Mesendoderm (in vitro differentiated cells): ENCODE data around the gene IL7R.

ENCODE experiments used
- DNase-seq: peaks from one replicate; pipeline ENCODE4 v3.0.0; 2013
- H2AK5ac ChIP-seq: 2 replicates; pipeline ENCODE4 v1.6.1; 2013; ENCODE audit warnings: low read length, inconsistent platforms
- H2BK120ac ChIP-seq: 2 replicates; pipeline ENCODE4 v1.6.1; 2013; ENCODE audit warnings: low read depth, mild to moderate bottlenecking, low read length, moderate library complexity, mixed read lengths
- H2BK15ac ChIP-seq: replicated peaks from 2 replicates; pipeline ENCODE4 v1.6.1; 2013; ENCODE audit warnings: low read depth, mild to moderate bottlenecking, moderate library complexity
- H2BK5ac ChIP-seq: 2 replicates; pipeline ENCODE4 v1.6.1; 2013; ENCODE audit warnings: low read length, inconsistent platforms
- H3K18ac ChIP-seq: 2 replicates; pipeline ENCODE4 v1.6.1; 2013; ENCODE audit warnings: mild to moderate bottlenecking, low read length, mixed read lengths
- H3K23ac ChIP-seq: one replicate; pipeline ENCODE4 v1.6.1; 2013; ENCODE audit warnings: low read length
- H3K27ac ChIP-seq: 2 replicates; pipeline ENCODE4 v1.5.1; 2013; ENCODE audit warnings: low read depth, mild to moderate bottlenecking, inconsistent platforms, low read length, moderate library complexity
- H3K27me3 ChIP-seq: 2 replicates; pipeline ENCODE4 v1.6.1; 2013; ENCODE audit warnings: low read length, control low read depth, mild to moderate bottlenecking, inconsistent platforms; ENCODE audit not compliant: insufficient read depth, poor library complexity
- H3K36me3 ChIP-seq: 2 replicates; pipeline ENCODE4 v1.6.1; 2013; ENCODE audit warnings: low read length, inconsistent platforms; ENCODE audit not compliant: control insufficient read depth, insufficient read depth
- H3K4ac ChIP-seq: one replicate; pipeline ENCODE4 v1.6.1; 2013; ENCODE audit warnings: low read depth, mild to moderate bottlenecking, low read length, moderate library complexity
- H3K4me1 ChIP-seq: 2 replicates; pipeline ENCODE4 v1.6.1; 2013; ENCODE audit warnings: low read depth, low read length, inconsistent platforms; ENCODE audit not compliant: control insufficient read depth
- H3K4me2 ChIP-seq: 2 replicates; pipeline ENCODE4 v1.6.1; 2013; ENCODE audit warnings: low read length
- H3K4me3 ChIP-seq: 2 replicates; pipeline ENCODE4 v1.5.1; 2013; ENCODE audit warnings: mild to moderate bottlenecking, low read length
- H3K56ac ChIP-seq: one replicate; pipeline ENCODE4 v1.6.1; 2013; ENCODE audit warnings: low read length
- H3K79me1 ChIP-seq: 2 replicates; pipeline ENCODE4 v1.6.1; 2013; ENCODE audit warnings: low read length, inconsistent platforms
- H3K79me2 ChIP-seq: 2 replicates; pipeline ENCODE4 v1.6.1; 2013; ENCODE audit warnings: mild to moderate bottlenecking, low read length; ENCODE audit not compliant: control insufficient read depth, insufficient read depth
- H3K9ac ChIP-seq: 2 replicates; pipeline ENCODE4 v1.6.1; 2013; ENCODE audit warnings: low read length, inconsistent platforms
- H4K5ac ChIP-seq: one replicate; pipeline ENCODE4 v1.6.1; 2013; ENCODE audit warnings: low read length
- H4K8ac ChIP-seq: one replicate; pipeline ENCODE4 v1.6.1; 2013; ENCODE audit warnings: low read depth, mild to moderate bottlenecking, control low read depth, low read length, moderate library complexity
- WGBS: extraction: QIAGEN DNeasy Blood & Tissue Kit; methylation state at CpG from one replicate; pipeline ENCODE4 v1.1.7; 2013; ENCODE audit warnings: low lambda C conversion rate, missing lambda C conversion rate; ENCODE audit not compliant: insufficient coverage; ENCODE audit errors: extremely low coverage; 5-methylcytosine and 5-hydroxymethylcytosine counted together

The IL7R gene

DNA sequence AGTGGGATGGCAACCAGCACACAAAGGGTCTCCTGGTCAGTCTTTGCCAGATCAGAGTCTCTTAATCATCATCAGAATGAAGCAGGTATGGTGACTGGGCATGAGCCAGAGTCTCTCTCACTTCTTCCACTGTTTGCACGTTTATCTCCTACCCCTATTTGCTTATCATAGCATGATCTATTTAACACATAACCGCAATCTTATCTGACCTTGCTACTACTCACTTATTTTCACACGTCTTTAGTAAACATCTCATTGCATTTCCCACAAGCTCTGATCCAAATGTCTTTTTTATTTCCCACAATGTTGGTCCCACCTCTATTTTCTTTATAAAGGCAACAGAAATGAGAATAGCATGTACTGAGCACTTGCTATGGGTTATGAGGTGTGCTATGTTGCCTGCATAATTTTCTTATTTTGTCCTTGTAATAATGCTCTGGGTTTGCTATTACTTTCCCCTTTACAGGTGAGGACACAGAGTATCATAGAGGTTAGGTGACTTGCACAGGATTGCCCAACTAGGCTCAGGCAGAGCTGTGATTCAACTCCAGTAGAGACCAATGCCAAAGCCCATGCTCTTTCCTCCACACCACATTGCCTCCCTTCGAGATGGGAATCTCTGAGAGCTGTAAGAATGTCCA lies 39.7 kb upstream of the IL7R start:
- DNase-seq, result no peak
- Histone ChIP-seq H3K27me3 (no peaks in the 10 kb centered on the region), H3K79me1 (no peaks in the 10 kb centered on the region), H2BK120ac (no peak overlapping the region), H3K18ac (no peak overlapping the region), H3K27ac (no peak overlapping the region), H3K56ac (no peak overlapping the region), H4K8ac (no peak overlapping the region), H2BK5ac (no peak overlapping the region), H2BK15ac (no peak overlapping the region), H3K9ac (no peak overlapping the region), H3K36me3 (no peaks in the 10 kb centered on the region), H3K23ac (no peak overlapping the region), H3K79me2 (no peaks in the 10 kb centered on the region), H3K4me2 (no peak overlapping the region), H2AK5ac (no peak overlapping the region), H3K4me1 (peaks cover 2% of the 10 kb centered on the region), H3K4ac (no peak overlapping the region), H3K4me3 (no peak overlapping the region), H4K5ac (no peak overlapping the region)
- WGBS, result 100% methylated on average over 2 of the region's 4 CpGs

DNA sequence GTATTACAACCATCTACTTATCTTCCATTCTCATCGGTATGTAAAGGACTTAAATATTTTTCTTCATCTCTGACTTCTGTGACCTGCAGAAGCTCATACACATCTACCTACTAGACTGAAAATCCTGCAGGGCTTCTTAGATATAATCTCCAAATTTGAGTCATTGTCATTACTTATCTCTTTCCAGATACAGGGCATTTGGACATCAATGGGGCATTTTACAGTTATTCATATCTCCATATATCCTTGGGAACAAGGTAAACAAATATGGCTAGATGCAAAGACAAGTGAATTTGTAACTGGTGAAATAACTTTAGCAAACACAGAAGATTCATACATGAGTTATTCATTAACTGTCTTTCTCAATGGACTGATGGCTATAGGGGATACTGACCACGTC lies 37.7 kb upstream of the IL7R start:
- Histone ChIP-seq H3K9ac (no peak overlapping the region), H4K5ac (no peak overlapping the region), H3K27ac (no peak overlapping the region), H2BK15ac (no peak overlapping the region), H3K79me1 (no peaks in the 10 kb centered on the region), H3K4me1 (peaks cover 2% of the 10 kb centered on the region), H3K4me2 (no peak overlapping the region), H3K79me2 (no peaks in the 10 kb centered on the region), H3K56ac (no peak overlapping the region), H3K18ac (no peak overlapping the region), H2BK5ac (no peak overlapping the region), H3K23ac (no peak overlapping the region), H3K4ac (no peak overlapping the region), H3K27me3 (no peaks in the 10 kb centered on the region), H3K36me3 (no peaks in the 10 kb centered on the region), H4K8ac (no peak overlapping the region), H2BK120ac (no peak overlapping the region), H3K4me3 (no peak overlapping the region), H2AK5ac (no peak overlapping the region)
- no peak for DNase-seq
- no CpG with 5 or more reads among the region's 2 CpGs for WGBS

DNA sequence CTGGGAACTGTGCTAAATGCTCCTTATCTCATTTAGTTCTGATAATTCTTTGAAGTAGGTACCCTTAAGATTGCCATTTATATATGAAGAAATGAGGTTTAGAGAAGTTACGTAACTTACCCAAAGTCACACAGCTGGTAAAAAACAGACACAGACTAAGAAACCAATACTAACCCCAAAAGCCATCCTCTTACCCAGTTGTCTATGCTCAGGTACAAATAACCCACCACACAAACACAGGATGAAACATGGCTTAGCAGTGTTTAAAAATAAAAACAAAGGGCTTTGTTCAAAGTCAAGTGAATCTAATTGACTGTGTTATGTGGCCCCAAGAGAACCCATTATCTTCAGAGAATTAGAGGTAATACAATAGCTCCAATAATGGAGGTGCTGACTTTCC lies 37.0 kb upstream of the IL7R start:
- H3K23ac ChIP-seq, result no peak overlapping the region

DNA sequence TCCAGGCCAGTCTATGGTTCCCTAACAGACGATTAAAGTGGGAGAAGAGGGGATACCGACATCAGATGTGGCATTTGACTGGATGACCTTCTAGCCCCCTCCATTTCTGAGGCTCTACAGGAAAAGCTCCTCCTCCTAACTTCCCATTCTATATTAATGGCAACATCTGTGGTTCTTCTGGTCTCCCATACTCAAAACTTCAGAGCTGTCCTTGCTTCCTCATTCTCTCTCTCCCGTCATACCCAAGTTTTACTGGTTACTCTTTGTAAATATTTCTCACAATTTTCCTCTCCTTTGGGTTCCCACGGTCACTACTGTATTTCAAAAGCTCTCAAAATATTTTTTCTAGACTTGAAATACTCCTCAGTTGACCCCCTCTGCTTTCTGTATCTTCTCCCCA lies 36.0 kb upstream of the IL7R start:
- no peak for DNase-seq
- H3K18ac ChIP-seq, result no peak overlapping the region
- H3K79me1 ChIP-seq, result no peaks in the 10 kb centered on the region
- H2AK5ac ChIP-seq, result no peak overlapping the region
- H2BK5ac ChIP-seq, result no peak overlapping the region
- H3K27ac ChIP-seq, result no peak overlapping the region
- no peak overlapping the region for H3K56ac ChIP-seq
- H3K4me3 ChIP-seq, result no peak overlapping the region
- H3K4ac ChIP-seq, result no peak overlapping the region
- no peaks in the 10 kb centered on the region for H3K79me2 ChIP-seq
- no peak overlapping the region for H4K8ac ChIP-seq
- no peaks in the 10 kb centered on the region for H3K36me3 ChIP-seq
- no peak overlapping the region for H2BK15ac ChIP-seq
- H3K4me1 ChIP-seq, result peaks cover 2% of the 10 kb centered on the region
- no peak overlapping the region for H3K23ac ChIP-seq
- no peak overlapping the region for H3K4me2 ChIP-seq
- no peak overlapping the region for H2BK120ac ChIP-seq
- no peak overlapping the region for H3K9ac ChIP-seq
- no CpG with 5 or more reads among the region's 4 CpGs for WGBS
- H3K27me3 ChIP-seq, result no peaks in the 10 kb centered on the region
- no peak overlapping the region for H4K5ac ChIP-seq

More for the DNA sequence above, 37.0 kb upstream of the IL7R start:
- Histone ChIP-seq H3K79me1 (no peaks in the 10 kb centered on the region), H3K4me2 (no peak overlapping the region), H3K9ac (no peak overlapping the region), H2BK5ac (no peak overlapping the region), H3K27me3 (no peaks in the 10 kb centered on the region), H2BK120ac (no peak overlapping the region), H4K8ac (no peak overlapping the region), H4K5ac (no peak overlapping the region), H3K4ac (no peak overlapping the region), H3K56ac (no peak overlapping the region), H2BK15ac (no peak overlapping the region), H3K4me1 (peaks cover 2% of the 10 kb centered on the region), H3K27ac (no peak overlapping the region), H2AK5ac (no peak overlapping the region), H3K36me3 (no peaks in the 10 kb centered on the region), H3K18ac (no peak overlapping the region), H3K79me2 (no peaks in the 10 kb centered on the region), H3K4me3 (no peak overlapping the region)
- DNase-seq, result no peak
- WGBS, result no CpG with 5 or more reads among the region's 1 CpG

DNA sequence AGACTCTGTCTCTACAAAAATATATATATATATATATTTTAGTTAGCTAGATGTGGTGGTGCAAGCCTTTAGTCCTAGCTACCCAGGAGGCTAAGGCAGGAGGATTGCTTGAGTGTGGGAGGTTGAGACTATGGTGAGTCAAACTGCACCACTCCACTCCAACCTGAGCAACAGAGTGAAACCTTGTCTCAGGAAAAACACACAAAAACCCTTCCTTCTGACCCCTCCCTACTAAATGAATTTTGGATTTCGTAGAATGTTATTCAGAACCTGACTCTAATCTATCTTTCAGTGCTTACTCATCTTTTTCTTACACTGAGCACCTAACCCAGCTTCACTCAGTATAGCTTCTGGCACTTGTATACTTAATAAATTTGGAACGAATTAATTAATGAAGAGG lies 35.2 kb upstream of the IL7R start:
- Histone ChIP-seq H3K9ac (no peak overlapping the region), H3K23ac (no peak overlapping the region), H3K18ac (no peak overlapping the region), H3K79me1 (no peaks in the 10 kb centered on the region), H3K4me3 (no peak overlapping the region), H2BK120ac (no peak overlapping the region), H2BK5ac (no peak overlapping the region), H3K27ac (no peak overlapping the region), H3K4me2 (no peak overlapping the region), H3K27me3 (no peaks in the 10 kb centered on the region), H2BK15ac (no peak overlapping the region), H3K79me2 (no peaks in the 10 kb centered on the region), H3K36me3 (no peaks in the 10 kb centered on the region), H2AK5ac (no peak overlapping the region), H3K56ac (no peak overlapping the region), H3K4ac (no peak overlapping the region), H4K5ac (no peak overlapping the region), H3K4me1 (peaks cover 2% of the 10 kb centered on the region), H4K8ac (no peak overlapping the region)
- DNase-seq, result no peak
- WGBS, result no CpG with 5 or more reads among the region's 2 CpGs

DNA sequence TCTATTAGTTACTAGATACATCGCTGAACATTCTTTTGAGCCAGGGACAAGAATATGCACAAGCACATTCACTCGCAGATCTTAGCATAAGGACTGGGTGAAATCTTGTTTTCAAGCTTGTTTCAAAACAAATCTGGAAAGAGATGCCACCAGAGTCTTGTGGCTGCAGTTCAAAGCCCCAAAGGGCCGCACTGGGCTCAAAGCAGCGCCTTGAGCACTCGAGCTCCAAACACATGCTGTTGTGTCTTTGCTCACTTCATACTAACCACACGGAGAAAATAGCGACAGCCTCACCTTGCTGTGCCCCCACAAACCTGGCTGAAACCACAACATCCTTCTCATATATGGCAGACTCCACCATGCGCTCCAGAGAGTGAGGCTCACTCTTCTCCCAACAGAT lies 34.2 kb upstream of the IL7R start:
- Histone ChIP-seq H4K5ac (no peak overlapping the region), H2BK5ac (no peak overlapping the region), H3K27me3 (no peaks in the 10 kb centered on the region), H3K23ac (no peak overlapping the region), H3K79me2 (no peaks in the 10 kb centered on the region), H3K18ac (no peak overlapping the region), H3K27ac (no peak overlapping the region), H3K4me3 (no peak overlapping the region), H2AK5ac (no peak overlapping the region), H3K4me1 (no peaks in the 10 kb centered on the region), H3K4ac (no peak overlapping the region), H3K56ac (no peak overlapping the region), H3K36me3 (no peaks in the 10 kb centered on the region), H3K79me1 (no peaks in the 10 kb centered on the region), H2BK15ac (no peak overlapping the region), H2BK120ac (no peak overlapping the region), H3K4me2 (no peak overlapping the region), H3K9ac (no peak overlapping the region), H4K8ac (no peak overlapping the region)
- WGBS, result no CpG with 5 or more reads among the region's 8 CpGs
- DNase-seq, result no peak
